HG02623 (cell line): ENCODE results near the gene FHIT.

ENCODE experiments used
- ATAC-seq: cut with Tn5 transposase; IDR thresholded peaks from one replicate; pipeline ENCODE4 v1.9.1; 2021; ENCODE audit warnings: moderate library complexity; ENCODE audit not compliant: unreplicated experiment

The FHIT gene

DNA sequence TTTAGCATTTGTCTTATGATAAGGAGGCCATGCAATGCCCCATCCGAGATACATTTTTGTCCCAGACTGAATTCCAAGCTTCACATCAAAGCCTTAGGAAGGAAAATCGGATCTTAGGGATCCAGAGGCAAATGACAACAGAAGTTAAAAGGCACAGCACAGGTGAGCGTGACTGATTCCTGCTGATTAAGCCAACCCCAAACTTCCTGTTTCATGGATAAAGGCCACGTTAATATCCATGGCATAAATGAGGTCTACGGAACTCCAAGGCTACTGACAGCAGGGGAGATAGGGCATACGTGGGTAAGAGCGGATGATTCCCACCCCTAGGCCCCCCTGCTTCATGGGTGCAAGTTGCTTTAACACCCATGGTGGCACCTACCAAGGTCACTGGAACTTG is 471.6 kb downstream of the FHIT start:
- ATAC-seq, result no peak

DNA sequence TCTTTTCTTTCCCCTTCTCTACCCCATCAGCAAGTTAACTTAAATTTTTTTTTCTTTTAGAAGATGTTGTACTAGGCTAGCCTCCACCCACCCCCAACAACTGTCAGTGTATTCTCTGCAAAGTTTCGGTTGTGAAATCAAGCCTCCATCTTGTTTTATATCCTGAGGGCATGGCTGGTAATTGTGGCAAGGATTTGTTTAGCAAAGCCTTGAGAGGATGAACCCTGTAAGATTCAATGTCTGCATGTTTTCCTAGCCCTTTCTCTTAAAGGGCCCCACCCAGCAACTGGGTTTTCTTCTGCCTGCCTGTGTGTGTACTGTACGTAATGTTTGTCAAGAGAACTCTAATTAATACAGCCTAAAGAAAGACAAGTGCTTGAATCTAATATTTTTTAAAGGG is 475.3 kb downstream of the FHIT start:
- ATAC-seq, result no peak

DNA sequence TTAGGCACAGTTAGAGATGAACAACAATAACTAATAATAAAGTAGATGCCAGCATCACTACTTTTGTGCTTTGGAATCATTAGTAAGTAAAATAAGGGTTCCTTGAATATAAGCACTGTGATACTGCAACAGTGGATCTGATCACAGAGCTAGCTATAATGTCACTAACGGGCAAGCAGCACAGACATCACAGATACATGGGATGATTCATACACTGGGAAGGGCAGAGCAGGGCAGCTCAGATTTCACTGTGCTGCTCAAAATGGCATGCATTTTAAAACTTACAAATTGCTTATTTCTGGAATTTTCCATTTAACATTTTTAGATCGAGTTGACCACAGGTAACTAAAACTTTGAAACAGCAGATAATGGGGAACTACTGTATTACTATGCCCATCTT is 476.6 kb downstream of the FHIT start:
- ATAC-seq, result no peak

DNA sequence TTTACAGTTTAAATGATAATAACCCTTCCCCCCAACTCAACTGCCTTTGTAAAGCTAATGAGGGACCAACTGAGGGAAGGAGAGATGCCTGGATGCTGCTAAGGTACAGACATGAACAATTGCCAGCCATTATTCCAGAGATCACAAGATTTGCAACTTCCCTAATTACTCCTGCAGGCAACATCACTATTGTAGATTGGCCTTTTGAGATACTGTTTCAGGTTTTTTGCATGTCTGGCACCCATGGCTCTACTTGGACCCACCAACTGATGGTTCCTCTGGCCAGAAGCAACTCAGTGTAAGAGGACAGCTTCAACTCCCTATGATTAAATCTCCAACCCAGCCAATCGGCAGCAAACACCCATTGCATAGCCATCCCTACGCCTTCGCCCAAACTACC is 478.7 kb downstream of the FHIT start:
- ATAC-seq, result no peak

DNA sequence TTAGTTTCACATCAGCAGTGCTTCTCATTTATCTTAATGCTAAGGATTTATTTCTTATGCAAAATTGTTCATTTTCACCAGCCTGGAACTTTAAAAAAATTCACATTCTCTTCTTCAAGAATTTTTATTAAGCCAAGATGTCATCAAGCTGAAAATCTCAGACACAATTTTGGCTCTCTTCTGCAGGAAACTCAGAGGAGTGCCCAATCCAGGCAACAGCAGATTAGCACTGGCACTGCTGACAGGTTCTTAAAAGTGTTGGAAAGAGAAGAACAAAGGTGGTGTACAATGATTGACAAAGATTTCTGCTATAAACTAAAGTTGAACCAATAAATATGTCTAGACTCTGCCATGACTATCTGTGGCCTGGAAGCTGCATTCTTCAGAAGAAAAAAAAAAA is 479.5 kb downstream of the FHIT start:
- ATAC-seq, result no peak

DNA sequence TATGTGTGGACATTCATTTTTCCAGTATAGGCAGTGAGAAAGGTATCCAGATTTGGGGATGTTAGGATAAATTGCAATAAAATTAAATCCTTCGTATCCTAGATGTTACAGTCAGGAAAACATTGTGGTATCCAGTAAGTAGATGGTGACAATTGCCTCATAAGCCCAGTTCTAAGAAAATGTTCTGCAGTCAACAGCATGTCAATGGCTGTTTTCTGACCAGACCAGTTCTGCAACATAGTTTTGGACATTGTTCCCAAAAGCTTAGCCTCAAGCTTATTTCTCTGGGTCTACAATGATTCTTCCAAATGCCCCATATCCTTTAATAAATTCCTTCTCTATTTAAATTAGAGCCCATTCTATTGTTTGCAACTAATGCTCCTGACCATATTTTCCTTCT is 480.7 kb downstream of the FHIT start:
- ATAC-seq, result no peak

DNA sequence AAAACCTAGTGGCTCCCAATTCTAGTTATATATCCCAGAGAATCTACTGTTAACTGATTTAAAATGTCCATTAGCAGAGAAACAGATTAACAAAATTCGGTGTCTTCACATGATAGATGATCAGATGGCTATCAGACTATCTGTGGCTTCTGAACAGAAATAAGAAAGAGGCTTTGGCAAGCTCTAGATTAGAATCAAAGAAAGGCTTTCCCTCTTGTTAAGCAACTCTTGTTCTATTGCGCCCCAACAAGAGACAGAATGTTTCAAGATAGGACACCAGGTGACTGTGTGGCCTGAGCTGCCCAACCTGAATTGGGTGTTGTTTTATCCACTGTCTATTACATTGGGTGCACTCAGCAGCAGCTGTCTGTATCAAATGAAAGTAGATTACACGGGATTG is 483.7 kb downstream of the FHIT start:
- no peak for ATAC-seq

DNA sequence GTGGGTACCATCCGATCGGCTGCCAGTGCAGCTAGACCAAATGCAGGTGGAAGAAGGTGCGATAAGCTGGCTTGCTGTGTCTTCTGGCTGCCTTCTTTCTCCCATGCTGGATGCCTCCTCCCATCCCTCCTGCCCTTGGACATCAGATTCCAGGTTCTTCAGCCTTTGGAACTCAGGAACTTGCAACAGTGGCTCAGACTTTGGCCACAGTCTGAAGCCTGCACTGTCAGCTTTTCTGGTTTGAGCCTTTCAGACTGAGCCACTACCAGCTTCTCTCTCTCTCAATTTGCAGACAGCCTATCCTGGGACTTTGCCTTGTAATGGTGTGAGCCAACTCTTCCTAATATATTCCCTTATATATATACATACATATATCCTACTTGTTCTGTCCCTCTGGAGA is 485.5 kb downstream of the FHIT start:
- no peak for ATAC-seq

DNA sequence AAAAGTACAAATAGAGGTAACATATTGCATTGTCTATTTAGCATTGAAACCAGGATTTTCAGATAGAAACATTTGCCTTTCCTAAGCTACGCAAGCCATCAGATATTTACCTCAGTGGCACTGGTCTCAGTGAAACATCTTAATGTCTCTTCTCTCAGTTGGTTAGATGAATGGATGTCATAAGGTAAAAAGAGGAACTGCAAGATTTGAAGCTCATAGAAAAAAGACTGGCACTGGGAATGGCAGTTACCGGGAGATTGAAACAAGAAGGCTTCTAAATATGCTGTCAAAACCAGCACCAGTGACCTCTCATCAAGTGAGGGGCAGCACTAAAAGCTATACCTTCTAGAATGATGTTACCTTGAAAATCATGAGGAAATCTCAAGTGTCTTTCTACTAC is 486.4 kb downstream of the FHIT start:
- ATAC-seq, result no peak

DNA sequence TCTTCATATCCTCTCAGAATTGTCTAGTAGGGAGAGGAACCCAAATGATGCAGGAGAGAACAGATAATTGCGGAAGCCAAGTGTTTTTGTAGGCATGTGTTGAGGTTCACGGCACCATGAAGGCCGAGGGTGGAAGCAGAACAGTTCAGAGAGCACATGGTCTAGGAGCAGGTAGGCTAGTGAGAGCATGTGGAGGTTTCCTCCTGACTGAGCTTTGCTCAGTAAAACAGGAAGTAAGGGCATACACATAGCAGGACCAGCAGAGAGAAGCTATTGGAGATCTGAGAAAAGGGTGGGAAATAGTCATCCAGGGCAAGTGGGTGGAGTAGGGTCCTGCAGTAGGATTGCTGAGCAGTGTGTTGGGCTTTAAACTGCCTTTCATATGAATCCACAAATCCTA is 491.1 kb downstream of the FHIT start:
- no peak for ATAC-seq

DNA sequence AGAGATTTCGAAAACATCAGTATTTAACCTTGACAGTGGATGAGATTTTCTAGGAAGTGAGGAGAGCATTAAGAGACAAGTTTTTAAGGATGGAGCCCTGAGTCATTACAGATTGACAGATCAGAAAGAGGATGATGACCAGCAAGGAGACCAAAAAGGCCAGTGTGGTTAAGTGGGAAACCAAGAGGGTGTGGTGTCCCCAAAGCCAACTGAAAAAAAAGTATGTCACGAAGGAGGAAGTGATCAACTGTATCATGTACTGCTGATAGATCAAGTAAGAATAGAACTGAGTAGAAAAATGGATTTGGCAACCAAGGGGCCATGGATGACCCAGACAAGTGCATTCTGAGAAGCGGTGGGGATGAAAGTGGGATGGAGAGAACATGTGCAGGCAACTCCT is 491.8 kb downstream of the FHIT start:
- no peak for ATAC-seq

DNA sequence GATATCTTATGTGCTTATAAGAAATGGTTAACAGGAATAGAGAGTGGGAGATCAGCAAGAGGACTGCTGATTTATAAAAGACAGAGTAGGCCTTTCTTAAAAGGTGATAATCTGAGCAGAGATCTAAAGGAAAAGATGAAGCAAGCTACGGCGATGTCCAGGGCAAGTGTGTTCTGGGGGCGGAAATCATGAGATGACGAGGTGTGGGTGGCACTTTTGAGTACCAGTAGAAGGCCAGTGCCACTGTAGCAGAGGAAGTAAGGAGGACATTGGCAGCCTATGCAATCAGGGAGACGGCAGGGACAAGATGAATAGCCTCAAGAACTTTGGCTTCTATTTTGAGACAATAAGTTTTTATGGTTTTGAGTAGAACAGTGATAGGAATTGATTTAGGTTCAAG is 492.4 kb downstream of the FHIT start:
- ATAC-seq, result no peak

DNA sequence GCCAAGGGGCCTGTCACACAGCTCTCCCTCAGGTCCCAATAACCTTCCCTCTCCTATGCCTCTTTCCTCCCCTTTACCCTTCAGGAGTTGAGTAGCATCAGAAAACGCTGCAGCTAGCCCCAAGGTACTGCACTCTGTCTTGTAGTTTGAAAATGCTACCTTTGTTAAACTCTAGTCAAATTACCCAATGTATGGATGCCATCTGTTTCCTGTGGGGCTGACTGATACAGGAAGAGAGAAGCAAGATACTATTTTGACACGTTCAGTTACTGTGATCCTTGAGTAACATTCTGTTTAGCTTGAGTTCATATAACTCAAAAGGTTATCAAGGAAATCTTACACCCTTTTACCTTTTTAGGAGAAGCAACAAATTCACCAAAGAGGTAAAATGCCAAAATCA is 493.1 kb downstream of the FHIT start:
- no peak for ATAC-seq

DNA sequence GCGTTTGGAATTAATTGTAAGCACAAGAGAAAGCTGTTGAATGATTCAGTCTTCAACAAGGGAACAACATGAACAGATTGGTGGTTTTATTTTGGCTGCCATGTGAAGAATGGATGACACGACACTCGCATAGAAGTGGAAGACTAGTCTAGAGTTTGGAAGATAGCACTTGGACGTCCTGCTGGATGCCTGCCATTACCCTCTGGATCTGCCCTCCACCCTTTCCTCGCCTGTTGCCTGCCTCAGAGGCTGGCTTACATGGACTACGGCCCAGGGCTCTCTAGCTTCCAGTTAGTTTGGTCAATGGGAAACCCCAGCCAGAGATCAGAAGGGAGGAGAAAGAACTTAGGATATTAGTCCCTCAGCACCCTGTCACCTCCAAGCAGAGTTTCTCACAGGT is 493.5 kb downstream of the FHIT start:
- ATAC-seq, result no peak

DNA sequence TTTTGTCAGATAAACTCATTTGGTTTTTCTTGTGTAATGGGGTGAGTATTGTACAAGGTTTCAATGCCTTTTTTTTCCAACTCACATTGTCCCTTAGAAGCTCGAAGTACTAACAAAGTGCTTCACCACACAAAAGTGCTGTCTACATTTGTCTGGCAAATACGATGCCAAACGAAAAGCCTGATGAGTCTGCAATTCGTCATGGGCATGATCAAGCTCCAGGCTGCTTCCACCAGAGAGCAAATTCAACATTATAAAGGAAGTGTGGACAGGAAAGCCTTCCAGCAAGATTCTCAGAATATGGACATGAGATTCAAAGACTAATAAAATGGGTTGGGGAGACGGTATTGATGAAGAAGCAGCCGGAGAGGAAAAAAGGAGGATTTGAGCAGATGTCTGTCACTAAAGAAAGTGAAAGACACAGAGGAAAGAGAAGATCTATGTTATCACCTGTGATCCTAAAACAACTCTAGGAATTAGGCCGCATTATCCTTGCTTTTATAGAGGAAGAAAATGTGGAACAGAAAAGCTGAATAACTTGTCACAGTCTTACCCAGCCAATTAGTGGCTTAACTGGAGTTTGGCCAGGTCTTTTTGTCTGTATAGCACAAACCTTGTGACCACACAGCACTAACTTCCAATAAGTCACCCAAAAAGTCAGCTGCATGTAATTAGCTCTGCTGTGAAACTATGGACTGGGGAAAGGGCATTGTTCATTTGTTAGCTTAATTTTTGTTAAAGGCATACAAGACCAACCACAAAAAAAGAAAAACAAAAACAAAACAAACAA is 494.8 kb downstream of the FHIT start:
- no peak for ATAC-seq

DNA sequence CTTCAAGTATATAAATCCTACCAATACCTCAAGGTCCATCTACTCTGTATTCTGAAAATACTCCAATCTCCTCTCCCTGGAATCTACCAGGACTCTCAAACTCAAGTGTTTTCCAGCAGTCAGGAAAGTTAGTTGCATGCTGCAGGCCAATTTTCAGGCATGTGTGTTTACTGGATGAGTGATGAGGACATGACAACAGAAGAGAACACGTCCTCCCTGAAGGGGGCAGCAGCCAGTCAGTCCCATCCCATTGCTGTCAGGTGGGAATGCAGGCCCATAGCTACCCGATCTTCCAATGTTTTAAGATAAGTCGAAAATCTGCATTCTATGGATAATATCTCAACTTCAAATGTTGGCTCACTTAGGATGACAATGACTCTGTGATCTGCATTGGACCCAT is 496.2 kb downstream of the FHIT start:
- no peak for ATAC-seq

DNA sequence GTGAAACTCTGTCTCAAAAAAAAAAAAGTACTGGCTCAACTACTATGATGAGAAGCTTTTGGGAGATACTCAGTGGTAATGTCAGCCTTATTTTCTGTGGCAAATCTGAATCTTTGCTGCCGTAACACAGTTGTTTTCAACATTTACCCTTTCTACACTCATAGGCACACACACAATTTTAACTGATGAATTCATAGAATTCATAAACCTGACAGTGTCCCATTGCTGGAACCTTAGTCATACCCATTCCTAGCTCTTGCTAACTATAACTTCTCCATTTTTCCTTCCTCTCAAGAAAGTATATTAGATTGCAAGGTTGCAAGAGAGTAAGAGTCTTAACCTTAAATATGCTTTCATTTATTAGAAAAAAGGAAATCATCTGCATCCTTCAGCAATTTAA is 496.6 kb downstream of the FHIT start:
- no peak for ATAC-seq

DNA sequence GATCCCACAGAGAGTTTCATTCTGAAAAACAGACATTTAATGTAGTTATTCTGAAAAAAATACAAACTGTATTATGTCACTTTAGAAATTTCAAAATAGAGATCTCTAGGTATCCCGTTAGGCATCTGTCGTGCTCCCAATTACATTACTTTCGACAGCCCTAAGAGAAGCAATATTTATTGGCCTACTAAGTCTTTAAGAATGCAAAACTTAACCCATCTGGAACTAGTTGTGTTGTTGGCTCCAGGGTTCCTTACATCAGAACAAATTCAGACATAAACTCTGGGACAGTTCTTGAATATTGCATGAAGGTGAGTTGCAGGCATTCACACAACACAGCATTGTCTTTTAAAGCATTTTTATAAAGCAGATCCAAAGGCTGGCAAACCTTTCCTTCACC is 498.4 kb downstream of the FHIT start:
- no peak for ATAC-seq

DNA sequence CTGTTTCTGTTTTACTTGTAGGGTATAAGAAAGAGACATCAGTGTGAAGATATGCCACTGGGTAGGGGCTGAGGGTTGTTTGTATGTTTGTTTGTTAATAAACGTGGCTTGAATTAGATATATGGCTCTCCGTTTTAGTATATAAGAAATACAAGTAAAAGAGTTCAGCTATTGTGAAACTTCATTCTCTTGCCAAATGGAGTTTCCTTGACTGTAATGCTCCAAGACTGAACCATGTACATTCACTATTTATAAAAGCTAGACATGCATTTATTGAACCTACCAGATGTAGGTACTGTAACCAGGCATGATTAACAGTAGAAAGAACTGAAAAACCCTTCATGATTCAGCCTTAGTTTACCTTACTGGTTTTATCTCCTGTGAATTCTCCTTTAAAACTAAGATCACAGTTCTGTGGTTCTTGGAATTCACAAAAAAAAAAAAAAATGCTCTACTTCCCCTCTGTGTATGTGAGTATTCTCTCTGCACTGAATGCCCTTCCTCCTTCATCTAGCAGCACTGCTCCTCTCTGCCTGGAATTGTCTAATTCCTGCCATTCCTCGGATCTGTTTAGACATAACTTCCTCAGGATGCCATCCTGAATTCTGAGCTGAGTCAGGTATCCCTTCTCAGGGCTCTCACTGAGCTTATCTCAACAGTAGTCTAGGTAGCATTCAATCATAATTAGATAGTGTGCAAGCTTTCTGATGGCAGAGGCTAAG is 504.4 kb downstream of the FHIT start:
- no peak for ATAC-seq

DNA sequence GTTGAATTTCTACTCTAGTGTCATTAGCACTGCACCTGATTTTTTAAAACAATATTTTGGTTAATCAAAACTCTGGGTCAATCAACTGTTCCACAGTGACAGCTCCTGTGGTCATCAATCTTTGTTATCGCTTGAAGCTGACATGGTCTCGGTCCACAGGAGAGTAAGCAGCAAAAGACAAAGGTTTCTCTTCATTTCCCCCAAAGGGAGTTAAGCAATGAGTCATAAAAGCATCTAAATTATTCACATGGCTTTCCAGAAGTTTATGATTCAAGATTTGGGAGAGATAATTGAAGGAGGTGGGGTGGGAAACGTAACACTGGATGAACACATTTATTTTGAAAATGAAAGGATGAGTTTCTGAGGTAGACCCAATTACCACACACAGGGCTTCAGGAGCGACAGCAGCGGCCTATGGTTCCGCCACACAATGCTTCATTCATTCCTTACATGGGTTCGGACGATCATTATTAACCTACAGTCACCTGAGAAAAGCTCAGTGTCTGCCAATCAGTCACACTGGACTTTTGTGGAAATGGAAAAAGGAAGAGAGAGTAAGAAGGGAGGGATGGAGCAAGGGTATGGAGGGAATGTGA is 505.1 kb downstream of the FHIT start:
- no peak for ATAC-seq

DNA sequence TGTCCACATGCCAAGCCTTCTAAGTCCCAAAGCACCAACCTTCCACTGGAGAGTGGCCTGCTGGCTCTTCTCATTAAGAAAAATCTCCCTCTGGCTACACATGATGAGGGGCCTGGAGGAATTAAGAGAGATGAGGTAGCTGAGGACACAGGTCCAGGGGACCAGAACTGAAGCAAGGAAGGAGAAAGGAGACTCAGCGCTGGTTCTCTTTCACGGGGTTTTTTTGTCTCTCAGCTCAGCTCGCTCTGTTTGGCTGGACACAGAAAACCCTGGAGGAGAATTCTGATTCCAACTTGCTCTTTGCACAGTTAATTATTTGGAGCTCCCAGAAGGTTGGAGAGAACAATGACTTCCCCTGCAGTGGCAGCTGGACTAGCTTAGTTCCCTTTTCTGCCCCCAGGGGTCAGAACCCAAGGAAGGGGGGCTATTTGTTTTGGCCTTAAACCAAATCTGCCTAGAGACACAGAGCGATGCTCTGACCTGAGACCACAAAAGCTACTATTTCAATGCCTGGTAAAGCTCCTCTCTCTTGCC is 507.6 kb downstream of the FHIT start:
- ATAC-seq, result no peak

DNA sequence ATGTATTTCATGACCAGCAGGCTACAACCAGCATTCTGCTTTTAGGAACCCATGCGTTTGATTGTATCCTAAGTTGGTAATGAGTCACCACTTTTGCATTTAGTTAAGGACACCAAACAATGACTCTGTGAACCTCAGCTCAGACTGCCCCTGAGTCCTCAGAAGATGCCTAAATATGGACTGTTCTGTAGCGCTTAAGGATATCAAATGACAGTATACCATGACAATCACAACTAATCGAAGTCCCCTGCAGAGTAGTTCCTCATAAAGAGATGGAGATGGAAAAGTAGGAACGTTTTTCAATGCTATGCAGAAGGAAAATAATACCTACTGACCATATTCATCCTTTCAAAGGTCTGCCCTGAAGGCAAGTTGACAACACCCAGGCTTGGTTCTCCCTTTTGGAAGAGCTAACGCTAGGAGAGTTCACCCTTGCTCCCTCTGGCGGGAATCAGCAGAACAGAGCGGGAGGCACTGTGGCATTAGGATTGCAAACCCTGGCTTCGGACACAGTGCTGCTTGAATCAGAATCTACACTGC is 508.6 kb downstream of the FHIT start:
- no peak for ATAC-seq
